Peyer's patch (tissue), 4 donors: ENCODE data around the gene RAN.

Experiments used
- POLR2A ChIP-seq, 2 donors: fragments of 450-650 bp; IDR thresholded peaks; one replicate each; pipeline ENCODE4 v1.5.1; 2017; ENCODE audit warnings: antibody characterized with exemption in 2 of 2, mild to moderate bottlenecking in 2 of 2, moderate library complexity in 2 of 2
- TF ChIP-seq, protein P1 (sequence below), 6 experiments: fragments of 450-650 bp in 4 of 6; fragments of 200-600 bp in 2 of 6; sonication (generic) in 1 of 6; IDR thresholded peaks; one replicate each; pipeline ENCODE4 v1.5.1; 2017 to 2019; ENCODE audit warnings: antibody characterized with exemption in 6 of 6, mild to moderate bottlenecking in 3 of 6, moderate library complexity in 1 of 6

DNA sequence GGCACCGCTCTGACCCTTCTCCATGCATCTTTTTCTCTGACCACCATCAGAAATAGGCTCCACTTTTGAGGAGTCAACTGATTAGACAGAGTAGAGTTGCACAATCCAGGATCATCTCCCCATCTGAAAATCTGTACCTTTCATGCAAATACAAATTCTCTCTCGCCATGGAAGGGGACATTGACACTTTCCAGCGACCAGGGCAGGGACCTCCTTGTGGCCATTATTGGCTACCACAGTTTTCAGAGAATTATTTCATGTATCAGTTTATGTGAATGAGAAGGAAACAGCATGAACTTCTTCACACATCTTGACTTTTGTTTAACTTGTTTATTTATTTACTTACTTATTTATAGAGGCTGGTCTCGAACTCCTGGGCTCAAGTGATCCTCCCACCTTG is 13.8 kb upstream of the RAN start:
- no peak for TF ChIP-seq POLR2A (IDR thresholded peaks at IDR 0.05)
- TF ChIP-seq, protein P1, sequence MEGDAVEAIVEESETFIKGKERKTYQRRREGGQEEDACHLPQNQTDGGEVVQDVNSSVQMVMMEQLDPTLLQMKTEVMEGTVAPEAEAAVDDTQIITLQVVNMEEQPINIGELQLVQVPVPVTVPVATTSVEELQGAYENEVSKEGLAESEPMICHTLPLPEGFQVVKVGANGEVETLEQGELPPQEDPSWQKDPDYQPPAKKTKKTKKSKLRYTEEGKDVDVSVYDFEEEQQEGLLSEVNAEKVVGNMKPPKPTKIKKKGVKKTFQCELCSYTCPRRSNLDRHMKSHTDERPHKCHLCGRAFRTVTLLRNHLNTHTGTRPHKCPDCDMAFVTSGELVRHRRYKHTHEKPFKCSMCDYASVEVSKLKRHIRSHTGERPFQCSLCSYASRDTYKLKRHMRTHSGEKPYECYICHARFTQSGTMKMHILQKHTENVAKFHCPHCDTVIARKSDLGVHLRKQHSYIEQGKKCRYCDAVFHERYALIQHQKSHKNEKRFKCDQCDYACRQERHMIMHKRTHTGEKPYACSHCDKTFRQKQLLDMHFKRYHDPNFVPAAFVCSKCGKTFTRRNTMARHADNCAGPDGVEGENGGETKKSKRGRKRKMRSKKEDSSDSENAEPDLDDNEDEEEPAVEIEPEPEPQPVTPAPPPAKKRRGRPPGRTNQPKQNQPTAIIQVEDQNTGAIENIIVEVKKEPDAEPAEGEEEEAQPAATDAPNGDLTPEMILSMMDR (IDR thresholded peaks at IDR 0.05) = no peak
